Choroid plexus epithelial cell (primary cell): Measurements from ENCODE around the gene PDLIM4.

Experiments used
- DNase-seq: peaks from one replicate; pipeline ENCODE4 v3.0.0-alpha.2; 2010; ENCODE audit warnings: low read depth
- H3K4me3 ChIP-seq: 2 replicates; pipeline ENCODE4 v1.5.1; 2011; ENCODE audit warnings: low read depth, mild to moderate bottlenecking, control low read depth, low read length, moderate library complexity
- TF ChIP-seq, protein P1 (sequence below): conservative IDR thresholded peaks from 2 replicates; pipeline ENCODE4 v1.5.1; 2011; ENCODE audit warnings: low read depth, mild to moderate bottlenecking, control low read depth, inconsistent platforms, low read length, moderate library complexity

PDLIM4 gene

DNA sequence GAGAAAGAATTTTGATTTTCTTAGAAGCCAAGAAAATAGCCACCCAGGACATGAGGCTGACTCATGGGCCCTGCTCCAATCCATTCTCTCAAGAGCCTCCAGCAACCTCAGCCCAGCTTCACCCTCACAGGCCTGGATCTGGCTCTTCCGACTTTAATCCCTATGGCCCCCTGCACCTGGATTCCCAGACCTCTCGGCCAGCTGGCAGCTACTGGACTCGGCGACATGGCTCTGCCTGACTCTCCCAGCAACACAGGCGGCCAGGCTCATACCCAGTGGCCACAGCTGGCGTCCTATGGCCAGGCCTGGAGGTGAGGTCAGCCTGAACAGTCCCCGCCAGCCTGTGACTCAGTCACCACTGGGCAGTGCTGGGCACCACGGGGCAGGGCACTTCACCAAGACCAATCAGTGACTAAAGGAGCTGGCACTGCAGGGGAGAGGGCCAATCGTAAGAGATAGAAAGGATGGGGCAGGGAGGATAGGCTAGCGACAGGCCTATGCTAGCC is 6.2 kb upstream of the PDLIM4 start:
- no peak overlapping the region for H3K4me3 ChIP-seq
- DNase-seq = no peak
- TF ChIP-seq, protein P1, sequence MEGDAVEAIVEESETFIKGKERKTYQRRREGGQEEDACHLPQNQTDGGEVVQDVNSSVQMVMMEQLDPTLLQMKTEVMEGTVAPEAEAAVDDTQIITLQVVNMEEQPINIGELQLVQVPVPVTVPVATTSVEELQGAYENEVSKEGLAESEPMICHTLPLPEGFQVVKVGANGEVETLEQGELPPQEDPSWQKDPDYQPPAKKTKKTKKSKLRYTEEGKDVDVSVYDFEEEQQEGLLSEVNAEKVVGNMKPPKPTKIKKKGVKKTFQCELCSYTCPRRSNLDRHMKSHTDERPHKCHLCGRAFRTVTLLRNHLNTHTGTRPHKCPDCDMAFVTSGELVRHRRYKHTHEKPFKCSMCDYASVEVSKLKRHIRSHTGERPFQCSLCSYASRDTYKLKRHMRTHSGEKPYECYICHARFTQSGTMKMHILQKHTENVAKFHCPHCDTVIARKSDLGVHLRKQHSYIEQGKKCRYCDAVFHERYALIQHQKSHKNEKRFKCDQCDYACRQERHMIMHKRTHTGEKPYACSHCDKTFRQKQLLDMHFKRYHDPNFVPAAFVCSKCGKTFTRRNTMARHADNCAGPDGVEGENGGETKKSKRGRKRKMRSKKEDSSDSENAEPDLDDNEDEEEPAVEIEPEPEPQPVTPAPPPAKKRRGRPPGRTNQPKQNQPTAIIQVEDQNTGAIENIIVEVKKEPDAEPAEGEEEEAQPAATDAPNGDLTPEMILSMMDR = no peak

DNA sequence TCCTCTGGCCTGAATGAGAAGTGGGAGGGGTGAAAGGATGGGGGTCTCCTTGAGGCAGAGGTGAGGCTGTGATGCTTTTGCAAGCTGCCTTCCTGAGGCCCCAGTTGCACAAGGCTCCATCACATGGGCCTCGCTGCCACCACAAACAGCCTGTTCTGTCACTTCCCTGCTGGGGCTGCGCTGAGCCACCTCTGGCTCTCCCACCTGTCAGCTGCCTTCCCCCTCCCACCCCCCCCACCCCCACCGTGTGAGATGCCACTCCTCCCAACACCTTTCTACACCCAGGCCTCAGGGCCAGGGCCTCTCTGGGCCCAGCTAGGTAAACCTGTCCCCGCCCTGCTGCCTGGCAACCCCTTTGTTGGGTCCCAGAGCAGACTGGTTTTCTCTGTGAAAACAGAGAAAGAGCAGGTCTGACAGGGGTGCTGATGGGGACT is 4.5 kb upstream of the PDLIM4 start:
- TF ChIP-seq, protein P1 = no peak
- no peak overlapping the region for H3K4me3 ChIP-seq
- no peak for DNase-seq

DNA sequence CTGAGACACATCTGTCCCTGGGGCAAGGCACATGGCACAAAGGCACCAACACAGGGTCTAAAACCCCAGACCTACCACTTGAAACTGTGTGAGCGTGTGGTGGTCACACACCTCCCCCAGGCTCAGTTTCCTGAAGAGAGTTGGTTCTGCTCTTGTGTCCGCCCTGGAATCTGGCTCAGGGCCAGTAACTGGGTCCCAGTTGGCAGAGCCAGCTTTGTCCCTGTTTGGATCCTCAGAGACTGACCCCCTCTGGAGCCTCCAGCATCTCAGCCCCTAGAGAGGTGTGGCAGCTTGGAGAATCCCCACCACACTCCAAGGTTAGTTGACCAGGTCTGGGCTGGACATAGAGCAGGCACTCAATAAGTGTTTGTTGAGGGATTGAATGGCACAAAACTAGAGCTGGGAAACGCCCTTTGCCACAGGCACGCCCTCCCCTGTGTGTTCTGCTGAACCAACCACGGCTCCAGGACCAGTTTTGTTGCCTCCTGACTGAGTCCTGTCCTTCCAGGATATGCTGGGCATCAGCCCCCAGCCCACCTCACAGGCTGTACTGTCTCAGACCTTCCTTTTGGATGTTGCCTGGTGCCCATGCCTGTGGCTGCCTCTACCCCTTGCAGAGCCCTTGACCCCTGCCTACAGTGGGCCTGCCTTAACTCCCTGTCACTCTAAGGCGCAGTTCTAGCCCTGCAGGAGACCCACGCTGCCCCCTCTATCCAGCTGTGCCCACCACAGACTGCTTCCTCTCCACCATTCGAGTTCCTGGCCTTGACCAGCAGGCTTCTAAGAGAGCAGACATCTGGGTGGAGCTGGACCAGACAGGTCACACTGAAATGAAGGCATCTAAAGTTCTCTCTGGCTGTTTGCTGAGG is 3.8 kb upstream of the PDLIM4 start:
- no peak overlapping the region for H3K4me3 ChIP-seq
- TF ChIP-seq, protein P1 = no peak
- no peak for DNase-seq

DNA sequence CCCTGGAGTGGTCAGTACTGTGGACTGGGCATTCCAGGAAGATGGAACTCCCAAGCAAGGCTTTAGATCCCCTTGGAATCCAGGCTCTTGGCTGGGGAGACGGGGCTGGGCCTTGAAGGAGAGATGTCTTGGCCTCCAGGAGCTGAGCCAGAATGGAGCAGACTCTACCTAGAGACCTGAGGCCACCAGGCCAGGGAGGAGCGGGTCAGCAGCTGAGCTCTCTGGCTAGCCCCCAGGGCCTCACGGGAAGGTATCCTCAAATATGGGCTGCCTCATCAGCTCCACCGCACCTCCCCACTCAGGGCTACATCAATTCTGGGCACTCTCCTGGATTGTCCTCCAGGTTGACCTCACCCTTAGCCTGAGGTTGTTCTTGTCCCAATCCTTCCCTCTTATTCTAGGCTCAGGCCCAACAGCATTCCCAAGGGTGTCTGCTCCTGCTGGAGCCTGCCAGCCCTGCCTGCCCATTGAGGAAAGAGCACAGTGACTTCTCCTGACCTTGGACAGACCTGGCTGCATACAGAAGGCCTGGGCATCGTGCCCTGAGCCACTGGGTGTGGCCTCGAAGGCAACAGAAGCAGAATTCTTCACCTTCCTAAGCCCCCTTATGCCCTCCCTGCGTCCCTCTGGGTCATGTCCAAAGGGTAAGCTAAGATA is 3.0 kb upstream of the PDLIM4 start:
- H3K4me3 ChIP-seq = no peak overlapping the region
- TF ChIP-seq, protein P1 = no peak
- no peak for DNase-seq

DNA sequence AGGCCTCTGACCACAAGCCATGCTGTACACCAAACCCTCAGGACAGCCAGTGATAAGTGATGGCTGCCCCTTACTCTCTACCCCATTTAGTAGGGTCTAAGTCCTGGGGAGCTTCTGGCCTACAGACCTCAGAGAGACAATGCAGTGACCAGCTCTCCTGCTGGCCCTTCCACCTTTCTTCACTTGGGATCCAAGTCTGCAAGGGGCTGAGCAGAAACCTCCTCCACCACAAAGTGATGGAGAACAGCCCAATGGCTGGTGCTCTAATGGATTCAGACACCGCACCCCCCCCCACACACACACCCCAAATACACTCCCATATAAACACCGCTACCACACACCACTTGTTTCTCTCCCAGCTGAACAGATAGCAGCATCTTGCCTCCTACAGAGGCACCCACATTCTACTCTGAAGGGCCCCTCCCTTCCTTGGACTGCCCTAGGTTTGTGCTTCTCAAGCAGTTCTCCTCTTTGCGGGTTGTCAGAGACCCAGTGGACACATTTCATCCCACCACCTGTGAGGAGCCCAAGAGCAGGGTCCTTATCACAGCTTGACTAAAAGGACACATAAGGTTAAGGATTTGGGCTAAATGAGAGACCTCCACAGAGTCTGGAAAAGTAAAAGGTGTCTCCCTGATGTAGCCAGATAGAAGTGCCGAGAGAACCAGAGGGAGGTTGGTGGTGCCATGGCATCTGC is 1.3 kb upstream of the PDLIM4 start:
- TF ChIP-seq, protein P1 = no peak
- no peak overlapping the region for H3K4me3 ChIP-seq
- DNase-seq = no peak

DNA sequence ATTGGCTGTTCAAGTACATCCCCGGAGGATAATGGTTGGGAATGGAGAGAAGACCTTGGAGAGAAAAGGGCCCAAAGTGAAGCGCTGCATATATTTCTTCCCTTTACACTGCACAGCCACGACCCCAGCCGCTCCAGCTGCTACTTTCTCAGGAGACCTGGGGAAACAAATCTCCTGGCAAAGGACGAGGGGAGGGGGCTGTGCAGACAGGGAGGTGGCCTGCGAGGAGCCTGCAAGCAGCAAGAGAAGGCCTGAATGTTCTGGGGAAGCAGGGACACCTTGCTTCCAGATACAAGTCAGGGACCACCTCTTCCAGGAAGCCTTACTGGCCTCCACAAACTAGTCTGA is 739 bp upstream of the PDLIM4 start:
- TF ChIP-seq, protein P1 = no peak
- H3K4me3 ChIP-seq = peak overlapping the region; percentile 83
- DNase-seq = no peak
